GM23338 (cell line): ENCODE data around the gene IQUB. TPM values are rescaled to one million over a fixed set of nuclear protein-coding genes. Genes with fewer than 3 reads are reported as not detected.

ENCODE experiments used
- ATAC-seq: fragments of 200-7000 bp; cut with Tn5 transposase; 3 replicates; pipeline ENCODE4 v1.9.1; 2020
- DNase-seq: peaks from one replicate; pipeline ENCODE4 v3.0.0-alpha.2; 2015; ENCODE audit warnings: low spot score
- H2AFZ ChIP-seq: fragments of 200-600 bp; sonication (generic); 2 replicates; pipeline ENCODE4 v1.8.0; 2016; ENCODE audit warnings: antibody characterized with exemption, mild to moderate bottlenecking, moderate library complexity
- H3F3A ChIP-seq: fragments of 200-600 bp; sonication (generic); replicated peaks from 2 replicates; pipeline ENCODE4 v1.8.0; 2017; ENCODE audit warnings: antibody characterized with exemption, mixed run types, low read depth
- H3K27ac ChIP-seq: fragments of 200-600 bp; sonication (generic); 2 replicates; pipeline ENCODE4 v1.6.1; 2016; ENCODE audit warnings: low read depth
- H3K27me3 ChIP-seq: fragments of 200-600 bp; sonication (generic); 2 replicates; pipeline ENCODE4 v1.8.0; 2016; ENCODE audit warnings: mild to moderate bottlenecking, mixed run types, moderate library complexity; ENCODE audit not compliant: insufficient read depth
- H3K36me3 ChIP-seq: fragments of 200-600 bp; sonication (generic); 2 replicates; pipeline ENCODE4 v1.8.0; 2016; ENCODE audit warnings: mild to moderate bottlenecking; ENCODE audit not compliant: insufficient read depth
- H3K4me1 ChIP-seq: fragments of 200-600 bp; sonication (generic); 2 replicates; pipeline ENCODE4 v1.8.0; 2016; ENCODE audit warnings: mild to moderate bottlenecking, moderate library complexity; ENCODE audit not compliant: insufficient read depth
- H3K4me2 ChIP-seq: fragments of 200-600 bp; sonication (generic); 2 replicates; pipeline ENCODE4 v1.7.1; 2017; ENCODE audit warnings: mixed run types
- H3K4me3 ChIP-seq: fragments of 200-600 bp; sonication (generic); 2 replicates; pipeline ENCODE4 v1.6.1; 2016; ENCODE audit warnings: mixed run types
- H3K79me2 ChIP-seq: fragments of 200-600 bp; sonication (generic); replicated peaks from 2 replicates; pipeline ENCODE4 v1.8.0; 2017; ENCODE audit warnings: mild to moderate bottlenecking; ENCODE audit not compliant: insufficient read depth
- H3K9me2 ChIP-seq: fragments of 200-600 bp; sonication (generic); 2 replicates; pipeline ENCODE4 v1.8.0; 2017; ENCODE audit not compliant: insufficient read depth
- H4K20me1 ChIP-seq: fragments of 200-600 bp; sonication (generic); replicated peaks from 2 replicates; pipeline ENCODE4 v1.8.0; 2017; ENCODE audit warnings: mild to moderate bottlenecking; ENCODE audit not compliant: insufficient read depth
- H3K27ac Mint-ChIP-seq: 2 replicates; pipeline ENCODE4 v1.8.0; 2020; ENCODE audit warnings: inconsistent platforms, mild to moderate bottlenecking, moderate library complexity, mixed read lengths
- H3K27me3 Mint-ChIP-seq: 3 replicates; pipeline ENCODE4 v1.8.0; 2022; ENCODE audit warnings: low read depth, mild to moderate bottlenecking, moderate library complexity, mixed read lengths, inconsistent platforms; ENCODE audit not compliant: insufficient read depth, poor library complexity
- H3K36me3 Mint-ChIP-seq: 3 replicates; pipeline ENCODE4 v1.8.0; 2021; ENCODE audit warnings: low read depth, mild to moderate bottlenecking, inconsistent platforms, moderate library complexity, mixed read lengths
- H3K4me1 Mint-ChIP-seq: 3 replicates; pipeline ENCODE4 v1.8.0; 2020; ENCODE audit warnings: mild to moderate bottlenecking, inconsistent platforms, mixed read lengths
- H3K4me3 Mint-ChIP-seq: 3 replicates; pipeline ENCODE4 v1.8.0; 2021; ENCODE audit warnings: moderate library complexity, mild to moderate bottlenecking, inconsistent platforms, mixed read lengths
- H3K9me3 Mint-ChIP-seq: 3 replicates; pipeline ENCODE4 v1.8.0; 2020; ENCODE audit warnings: moderate library complexity, mild to moderate bottlenecking, inconsistent platforms, mixed read lengths
- CREB1 ChIP-seq: fragments of 250-450 bp; sonication (Bioruptor Pico); IDR thresholded peaks from 2 replicates; pipeline ENCODE4 v1.5.0; 2020; ENCODE audit warnings: low read depth, mild to moderate bottlenecking, moderate library complexity
- EZH2 ChIP-seq: fragments of 200-600 bp; sonication (generic); IDR thresholded peaks from one replicate; pipeline ENCODE4 v1.8.0; 2017; ENCODE audit warnings: antibody characterized with exemption, mild to moderate bottlenecking, low read depth; ENCODE audit not compliant: unreplicated experiment
- JUNB ChIP-seq: IDR thresholded peaks from one replicate; pipeline ENCODE4 v1.6.1; 2016; ENCODE audit warnings: antibody characterized with exemption; ENCODE audit not compliant: unreplicated experiment
- POLR2AphosphoS5 ChIP-seq: IDR thresholded peaks from 2 replicates; pipeline ENCODE4 v1.6.1; 2016; ENCODE audit warnings: antibody characterized with exemption, low read depth
- ZNF114 ChIP-seq: fragments of 250-450 bp; sonication (Bioruptor Pico); IDR thresholded peaks from 2 replicates; pipeline ENCODE4 v1.5.0; 2020; ENCODE audit warnings: mild to moderate bottlenecking, moderate library complexity
- polyA plus RNA-seq: library from polyadenylated mRNA; unstranded; fragments of >200 nt; fragmentation: Nextera tagmentation; extraction: Ambion mirVana; gene quantifications from 2 replicates; pipeline ENCODE4 v1.2.1, GENCODE V29; 2016
- total RNA-seq: library from RNA; depleted of rRNA; stranded (reverse); fragments of >200 nt; shearing (Covaris generic); gene quantifications from 2 replicates; pipeline ENCODE4 v1.2.3, GENCODE V29; 2014
- TF ChIP-seq, protein P1 (sequence below): IDR thresholded peaks from one replicate; pipeline ENCODE4 v1.6.1; 2018; ENCODE audit warnings: antibody characterized with exemption; ENCODE audit not compliant: unreplicated experiment
- TF ChIP-seq, protein P2 (sequence below): fragments of 250-450 bp; sonication (Bioruptor Pico); IDR thresholded peaks from 2 replicates; pipeline ENCODE4 v1.5.0; 2020; ENCODE audit warnings: mild to moderate bottlenecking, moderate library complexity
- TF ChIP-seq, protein P3 (sequence below), 2 experiments: fragments of 200-600 bp in 1 of 2; sonication (generic) in 1 of 2; conservative IDR thresholded peaks; 2 replicates each; pipeline versions ENCODE4 v1.5.1 to v1.6.1; 2016 to 2017; ENCODE audit warnings: antibody characterized with exemption in 2 of 2, low read depth in 2 of 2, mild to moderate bottlenecking in 2 of 2, moderate library complexity in 1 of 2

Gene IQUB
- total and polyA plus RNA-seq, 2 experiments from 2014 or later: 0.79 to 1.1 TPM

DNA sequence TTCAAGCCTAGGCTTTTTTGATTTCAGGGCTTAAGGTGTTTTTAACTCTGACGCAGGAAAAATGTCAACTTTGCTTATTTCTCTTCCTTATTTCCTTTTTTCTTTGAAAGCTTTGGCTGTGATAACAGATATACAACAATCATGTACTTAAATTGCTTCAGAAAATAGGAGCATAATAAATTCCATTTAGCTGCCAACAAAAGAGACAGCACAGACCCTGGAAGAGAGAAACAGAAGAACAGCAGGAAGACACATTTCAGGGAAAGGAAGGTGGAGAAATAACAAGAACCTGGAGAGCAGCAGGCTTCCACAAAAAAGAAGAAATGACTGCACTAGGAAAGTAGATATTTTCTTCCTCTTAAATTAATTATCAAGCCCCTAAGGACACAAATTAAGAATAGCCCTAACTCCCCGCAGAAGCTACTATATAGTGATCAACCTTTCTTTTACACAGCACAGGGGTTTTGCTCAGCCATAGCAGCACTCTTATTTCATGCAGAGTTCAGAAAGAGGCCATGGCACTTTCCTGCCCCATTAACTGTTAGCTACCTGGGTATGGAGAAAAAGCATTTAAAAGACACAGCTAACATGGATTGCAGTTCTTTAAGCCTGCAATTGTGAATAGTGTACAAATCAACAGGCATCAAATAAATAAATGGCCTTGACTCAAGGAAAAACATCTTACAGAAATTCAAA, 61.5 kb downstream of the IQUB start (continued):
- TF ChIP-seq, protein P1, sequence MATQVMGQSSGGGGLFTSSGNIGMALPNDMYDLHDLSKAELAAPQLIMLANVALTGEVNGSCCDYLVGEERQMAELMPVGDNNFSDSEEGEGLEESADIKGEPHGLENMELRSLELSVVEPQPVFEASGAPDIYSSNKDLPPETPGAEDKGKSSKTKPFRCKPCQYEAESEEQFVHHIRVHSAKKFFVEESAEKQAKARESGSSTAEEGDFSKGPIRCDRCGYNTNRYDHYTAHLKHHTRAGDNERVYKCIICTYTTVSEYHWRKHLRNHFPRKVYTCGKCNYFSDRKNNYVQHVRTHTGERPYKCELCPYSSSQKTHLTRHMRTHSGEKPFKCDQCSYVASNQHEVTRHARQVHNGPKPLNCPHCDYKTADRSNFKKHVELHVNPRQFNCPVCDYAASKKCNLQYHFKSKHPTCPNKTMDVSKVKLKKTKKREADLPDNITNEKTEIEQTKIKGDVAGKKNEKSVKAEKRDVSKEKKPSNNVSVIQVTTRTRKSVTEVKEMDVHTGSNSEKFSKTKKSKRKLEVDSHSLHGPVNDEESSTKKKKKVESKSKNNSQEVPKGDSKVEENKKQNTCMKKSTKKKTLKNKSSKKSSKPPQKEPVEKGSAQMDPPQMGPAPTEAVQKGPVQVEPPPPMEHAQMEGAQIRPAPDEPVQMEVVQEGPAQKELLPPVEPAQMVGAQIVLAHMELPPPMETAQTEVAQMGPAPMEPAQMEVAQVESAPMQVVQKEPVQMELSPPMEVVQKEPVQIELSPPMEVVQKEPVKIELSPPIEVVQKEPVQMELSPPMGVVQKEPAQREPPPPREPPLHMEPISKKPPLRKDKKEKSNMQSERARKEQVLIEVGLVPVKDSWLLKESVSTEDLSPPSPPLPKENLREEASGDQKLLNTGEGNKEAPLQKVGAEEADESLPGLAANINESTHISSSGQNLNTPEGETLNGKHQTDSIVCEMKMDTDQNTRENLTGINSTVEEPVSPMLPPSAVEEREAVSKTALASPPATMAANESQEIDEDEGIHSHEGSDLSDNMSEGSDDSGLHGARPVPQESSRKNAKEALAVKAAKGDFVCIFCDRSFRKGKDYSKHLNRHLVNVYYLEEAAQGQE: no peak
- no peak for TF ChIP-seq ZNF114

DNA sequence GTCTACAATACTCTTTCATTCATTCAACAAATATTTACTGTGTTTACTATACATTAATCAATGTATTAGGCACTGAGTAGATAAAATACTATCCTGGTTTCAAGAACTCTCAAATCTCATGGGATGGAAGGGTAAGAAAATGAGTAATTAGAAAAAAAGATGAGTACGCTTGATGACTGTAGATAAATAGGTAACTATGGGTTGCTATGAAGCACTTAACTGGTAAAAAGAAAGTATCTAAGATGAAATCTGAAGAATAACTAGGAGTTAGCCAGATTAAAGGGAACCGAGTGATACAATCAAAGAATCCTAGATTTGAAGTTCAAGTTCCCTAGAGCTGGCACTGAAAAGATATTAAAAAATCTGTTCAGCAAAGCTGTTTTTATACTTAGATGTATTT, 62.1 kb downstream of the IQUB start:
- H3K4me3 Mint-ChIP-seq: no peak overlapping the region
- Histone ChIP-seq H3K36me3 (no peaks in the 10 kb centered on the region), H3K9me2 (no peaks in the 10 kb centered on the region), H2AFZ (no peak overlapping the region; the same call in 1 of the 2 replicates), H3K4me1 (no peaks in the 10 kb centered on the region), H3K4me2 (no peak overlapping the region), H3F3A (no peaks in the 10 kb centered on the region), H4K20me1 (no peaks in the 10 kb centered on the region), H3K27ac (no peak overlapping the region), H3K79me2 (no peaks in the 10 kb centered on the region), H3K27me3 (no peaks in the 10 kb centered on the region), H3K4me3 (no peak overlapping the region)
- peaks cover 6% of the 10 kb centered on the region for H3K4me1 Mint-ChIP-seq
- no peak for ATAC-seq
- H3K9me3 Mint-ChIP-seq: peaks cover 6% of the 10 kb centered on the region; the same call in 2 of the 3 replicates
- no peaks in the 10 kb centered on the region for H3K27me3 Mint-ChIP-seq
- H3K27ac Mint-ChIP-seq: no peak overlapping the region
- H3K36me3 Mint-ChIP-seq: peaks cover 7% of the 10 kb centered on the region; the same call in 1 of the 3 replicates
- DNase-seq: no peak
- TF ChIP-seq JUNB: no peak
- TF ChIP-seq, protein P2, sequence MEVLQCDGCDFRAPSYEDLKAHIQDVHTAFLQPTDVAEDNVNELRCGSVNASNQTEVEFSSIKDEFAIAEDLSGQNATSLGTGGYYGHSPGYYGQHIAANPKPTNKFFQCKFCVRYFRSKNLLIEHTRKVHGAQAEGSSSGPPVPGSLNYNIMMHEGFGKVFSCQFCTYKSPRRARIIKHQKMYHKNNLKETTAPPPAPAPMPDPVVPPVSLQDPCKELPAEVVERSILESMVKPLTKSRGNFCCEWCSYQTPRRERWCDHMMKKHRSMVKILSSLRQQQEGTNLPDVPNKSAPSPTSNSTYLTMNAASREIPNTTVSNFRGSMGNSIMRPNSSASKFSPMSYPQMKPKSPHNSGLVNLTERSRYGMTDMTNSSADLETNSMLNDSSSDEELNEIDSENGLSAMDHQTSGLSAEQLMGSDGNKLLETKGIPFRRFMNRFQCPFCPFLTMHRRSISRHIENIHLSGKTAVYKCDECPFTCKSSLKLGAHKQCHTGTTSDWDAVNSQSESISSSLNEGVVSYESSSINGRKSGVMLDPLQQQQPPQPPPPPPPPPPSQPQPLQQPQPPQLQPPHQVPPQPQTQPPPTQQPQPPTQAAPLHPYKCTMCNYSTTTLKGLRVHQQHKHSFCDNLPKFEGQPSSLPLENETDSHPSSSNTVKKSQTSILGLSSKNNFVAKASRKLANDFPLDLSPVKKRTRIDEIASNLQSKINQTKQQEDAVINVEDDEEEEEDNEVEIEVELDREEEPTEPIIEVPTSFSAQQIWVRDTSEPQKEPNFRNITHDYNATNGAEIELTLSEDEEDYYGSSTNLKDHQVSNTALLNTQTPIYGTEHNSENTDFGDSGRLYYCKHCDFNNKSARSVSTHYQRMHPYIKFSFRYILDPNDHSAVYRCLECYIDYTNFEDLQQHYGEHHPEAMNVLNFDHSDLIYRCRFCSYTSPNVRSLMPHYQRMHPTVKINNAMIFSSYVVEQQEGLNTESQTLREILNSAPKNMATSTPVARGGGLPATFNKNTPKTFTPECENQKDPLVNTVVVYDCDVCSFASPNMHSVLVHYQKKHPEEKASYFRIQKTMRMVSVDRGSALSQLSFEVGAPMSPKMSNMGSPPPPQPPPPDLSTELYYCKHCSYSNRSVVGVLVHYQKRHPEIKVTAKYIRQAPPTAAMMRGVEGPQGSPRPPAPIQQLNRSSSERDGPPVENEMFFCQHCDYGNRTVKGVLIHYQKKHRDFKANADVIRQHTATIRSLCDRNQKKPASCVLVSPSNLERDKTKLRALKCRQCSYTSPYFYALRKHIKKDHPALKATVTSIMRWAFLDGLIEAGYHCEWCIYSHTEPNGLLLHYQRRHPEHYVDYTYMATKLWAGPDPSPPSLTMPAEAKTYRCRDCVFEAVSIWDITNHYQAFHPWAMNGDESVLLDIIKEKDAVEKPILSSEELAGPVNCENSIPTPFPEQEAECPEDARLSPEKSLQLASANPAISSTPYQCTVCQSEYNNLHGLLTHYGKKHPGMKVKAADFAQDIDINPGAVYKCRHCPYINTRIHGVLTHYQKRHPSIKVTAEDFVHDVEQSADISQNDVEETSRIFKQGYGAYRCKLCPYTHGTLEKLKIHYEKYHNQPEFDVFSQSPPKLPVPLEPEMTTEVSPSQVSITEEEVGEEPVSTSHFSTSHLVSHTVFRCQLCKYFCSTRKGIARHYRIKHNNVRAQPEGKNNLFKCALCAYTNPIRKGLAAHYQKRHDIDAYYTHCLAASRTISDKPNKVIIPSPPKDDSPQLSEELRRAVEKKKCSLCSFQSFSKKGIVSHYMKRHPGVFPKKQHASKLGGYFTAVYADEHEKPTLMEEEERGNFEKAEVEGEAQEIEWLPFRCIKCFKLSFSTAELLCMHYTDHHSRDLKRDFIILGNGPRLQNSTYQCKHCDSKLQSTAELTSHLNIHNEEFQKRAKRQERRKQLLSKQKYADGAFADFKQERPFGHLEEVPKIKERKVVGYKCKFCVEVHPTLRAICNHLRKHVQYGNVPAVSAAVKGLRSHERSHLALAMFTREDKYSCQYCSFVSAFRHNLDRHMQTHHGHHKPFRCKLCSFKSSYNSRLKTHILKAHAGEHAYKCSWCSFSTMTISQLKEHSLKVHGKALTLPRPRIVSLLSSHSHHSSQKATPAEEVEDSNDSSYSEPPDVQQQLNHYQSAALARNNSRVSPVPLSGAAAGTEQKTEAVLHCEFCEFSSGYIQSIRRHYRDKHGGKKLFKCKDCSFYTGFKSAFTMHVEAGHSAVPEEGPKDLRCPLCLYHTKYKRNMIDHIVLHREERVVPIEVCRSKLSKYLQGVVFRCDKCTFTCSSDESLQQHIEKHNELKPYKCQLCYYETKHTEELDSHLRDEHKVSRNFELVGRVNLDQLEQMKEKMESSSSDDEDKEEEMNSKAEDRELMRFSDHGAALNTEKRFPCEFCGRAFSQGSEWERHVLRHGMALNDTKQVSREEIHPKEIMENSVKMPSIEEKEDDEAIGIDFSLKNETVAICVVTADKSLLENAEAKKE (CRISPR knock-in tag): no peak
- TF ChIP-seq POLR2AphosphoS5: no peak
- TF ChIP-seq ZNF114: no peak
- TF ChIP-seq CREB1 (CRISPR knock-in tag): no peak
- TF ChIP-seq, protein P1: no peak
- TF ChIP-seq, protein P3, sequence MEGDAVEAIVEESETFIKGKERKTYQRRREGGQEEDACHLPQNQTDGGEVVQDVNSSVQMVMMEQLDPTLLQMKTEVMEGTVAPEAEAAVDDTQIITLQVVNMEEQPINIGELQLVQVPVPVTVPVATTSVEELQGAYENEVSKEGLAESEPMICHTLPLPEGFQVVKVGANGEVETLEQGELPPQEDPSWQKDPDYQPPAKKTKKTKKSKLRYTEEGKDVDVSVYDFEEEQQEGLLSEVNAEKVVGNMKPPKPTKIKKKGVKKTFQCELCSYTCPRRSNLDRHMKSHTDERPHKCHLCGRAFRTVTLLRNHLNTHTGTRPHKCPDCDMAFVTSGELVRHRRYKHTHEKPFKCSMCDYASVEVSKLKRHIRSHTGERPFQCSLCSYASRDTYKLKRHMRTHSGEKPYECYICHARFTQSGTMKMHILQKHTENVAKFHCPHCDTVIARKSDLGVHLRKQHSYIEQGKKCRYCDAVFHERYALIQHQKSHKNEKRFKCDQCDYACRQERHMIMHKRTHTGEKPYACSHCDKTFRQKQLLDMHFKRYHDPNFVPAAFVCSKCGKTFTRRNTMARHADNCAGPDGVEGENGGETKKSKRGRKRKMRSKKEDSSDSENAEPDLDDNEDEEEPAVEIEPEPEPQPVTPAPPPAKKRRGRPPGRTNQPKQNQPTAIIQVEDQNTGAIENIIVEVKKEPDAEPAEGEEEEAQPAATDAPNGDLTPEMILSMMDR (conservative IDR thresholded peaks at IDR 0.05; ENCODE audit: low read depth in 2 of 2): no peak
- no peak for TF ChIP-seq EZH2
